Endodermal cell (in vitro differentiated cells): Measurements from ENCODE around the gene ACKR3. TPM values are rescaled to one million over a fixed set of nuclear protein-coding genes. Genes with fewer than 3 reads are reported as not detected.
A peak's percentile ranks its signal among the peaks of the same experiment; 100 is the strongest.

Experiments
- DNase-seq: peaks from one replicate; pipeline ENCODE4 v3.0.0-alpha.2; 2017
- H3K27ac ChIP-seq: 2 replicates; pipeline ENCODE4 v1.5.1; 2013; ENCODE audit warnings: mild to moderate bottlenecking, low read depth, low read length, moderate library complexity
- H3K27me3 ChIP-seq: 2 replicates; pipeline ENCODE4 v1.6.1; 2013; ENCODE audit warnings: mild to moderate bottlenecking, low read length, moderate library complexity; ENCODE audit not compliant: insufficient read depth, control insufficient read depth, poor library complexity, severe bottlenecking
- H3K36me3 ChIP-seq: 2 replicates; pipeline ENCODE4 v1.7.0; 2013; ENCODE audit warnings: mild to moderate bottlenecking, low read length, moderate library complexity; ENCODE audit not compliant: control insufficient read depth, insufficient read depth
- H3K4me1 ChIP-seq: one replicate; pipeline ENCODE4 v1.7.0; 2013; ENCODE audit warnings: low read length; ENCODE audit not compliant: control insufficient read depth, insufficient read depth
- H3K4me3 ChIP-seq: 2 replicates; pipeline ENCODE4 v1.5.1; 2013; ENCODE audit warnings: mild to moderate bottlenecking, low read length, moderate library complexity
- H3K9ac ChIP-seq: 2 replicates; pipeline ENCODE4 v1.6.1; 2013; ENCODE audit warnings: mild to moderate bottlenecking, low read length, moderate library complexity; ENCODE audit not compliant: poor library complexity, severe bottlenecking; ENCODE audit errors: extremely low read depth
- H3K9me3 ChIP-seq: 2 replicates; pipeline ENCODE4 v1.6.1; 2013; ENCODE audit warnings: mild to moderate bottlenecking, low read length, moderate library complexity; ENCODE audit not compliant: control insufficient read depth
- H3K27ac Mint-ChIP-seq: 2 replicates; pipeline ENCODE4 v1.8.0; 2020; ENCODE audit warnings: mixed read lengths
- H3K27me3 Mint-ChIP-seq: 2 replicates; pipeline ENCODE4 v1.8.0; 2021; ENCODE audit warnings: mild to moderate bottlenecking, mixed read lengths; ENCODE audit not compliant: insufficient read depth
- H3K36me3 Mint-ChIP-seq: 2 replicates; pipeline ENCODE4 v1.8.0; 2020; ENCODE audit warnings: low read depth, mixed read lengths
- H3K4me1 Mint-ChIP-seq: 2 replicates; pipeline ENCODE4 v1.8.0; 2020; ENCODE audit warnings: mixed read lengths
- H3K4me3 Mint-ChIP-seq: 2 replicates; pipeline ENCODE4 v1.8.0; 2020; ENCODE audit warnings: mild to moderate bottlenecking, moderate library complexity, mixed read lengths
- H3K9me3 Mint-ChIP-seq: 2 replicates; pipeline ENCODE4 v1.8.0; 2020; ENCODE audit warnings: mild to moderate bottlenecking, mixed read lengths
- CTCF ChIP-seq: fragments of 200-600 bp; sonication (generic); conservative IDR thresholded peaks from 2 replicates; pipeline ENCODE4 v1.5.0; 2021; ENCODE audit warnings: antibody characterized with exemption, mild to moderate bottlenecking
- WGBS, 2 experiments: methylation state at CpG; one replicate each; pipeline versions ENCODE4 v1.1.5 to v1.1.7; 2013; ENCODE audit warnings: missing lambda C conversion rate in 2 of 2, mixed read lengths in 1 of 2; ENCODE audit not compliant: insufficient coverage in 1 of 2, insufficient read length in 1 of 2; 5-methylcytosine and 5-hydroxymethylcytosine counted together
- total RNA-seq, 2 donors: library from RNA; stranded (reverse); fragmentation: NEBNext Ultra II Directional in 1 of 2; extraction: Animal tissue kit (Norgen Biotek cat#: 25700) in 1 of 2; gene quantifications; 2 replicates in 1 of 2; 3 replicates in 1 of 2; pipeline ENCODE4 v1.2.1, GENCODE V29; 2021

ACKR3 gene
- total RNA-seq, 2 donors from 2014 or later, result 76.9 to 110 TPM

- no peak overlapping the region for H3K27ac Mint-ChIP-seq
These were observed 11.2 kb downstream of the ACKR3 start for GRCh38 chr2:236580746-236581355.

GRCh38 chr2:236581546-236581945, 11.9 kb downstream of the ACKR3 start:
- Mint-ChIP-seq H3K27me3 (no peaks in the 10 kb centered on the region), H3K9me3 (peaks cover 5% of the 10 kb centered on the region), H3K36me3 (peaks cover 55% of the 10 kb centered on the region), H3K4me1 (peaks cover 38% of the 10 kb centered on the region), H3K4me3 (no peak overlapping the region), H3K27ac (no peak overlapping the region)
- DNase-seq, result no peak
- no peak for TF ChIP-seq CTCF
- WGBS, 2 experiments, result 91 to 97% methylated on average over 5 to 7 of the region's 7 CpGs
- H3K9me3 ChIP-seq, result peaks cover 6% of the 10 kb centered on the region
- no peak overlapping the region for H3K4me3 ChIP-seq
- peaks cover 23% of the 10 kb centered on the region for H3K4me1 ChIP-seq
- H3K27ac ChIP-seq, result no peak overlapping the region
- H3K9ac ChIP-seq, result no peak overlapping the region
- peaks cover 61% of the 10 kb centered on the region for H3K36me3 ChIP-seq
- no peaks in the 10 kb centered on the region for H3K27me3 ChIP-seq

More at GRCh38 chr2:236580746-236581355, 11.2 kb downstream of the ACKR3 start:
- 97 to 98% methylated on average over 27 to 29 of the region's 29 CpGs for WGBS, 2 experiments
- no peak for DNase-seq
- peaks cover 29% of the 10 kb centered on the region for H3K4me1 ChIP-seq
- no peaks in the 10 kb centered on the region for H3K27me3 Mint-ChIP-seq
- H3K36me3 ChIP-seq, result peaks cover 67% of the 10 kb centered on the region
- H3K27me3 ChIP-seq, result no peaks in the 10 kb centered on the region
- no peak for TF ChIP-seq CTCF
- no peak overlapping the region for H3K27ac ChIP-seq
- H3K4me3 Mint-ChIP-seq, result no peak overlapping the region
- H3K9me3 ChIP-seq, result no peaks in the 10 kb centered on the region
- no peak overlapping the region for H3K4me3 ChIP-seq
- H3K4me1 Mint-ChIP-seq, result peaks cover 45% of the 10 kb centered on the region
- H3K36me3 Mint-ChIP-seq, result peaks cover 60% of the 10 kb centered on the region
- H3K9me3 Mint-ChIP-seq, result no peaks in the 10 kb centered on the region
- H3K9ac ChIP-seq, result no peak overlapping the region

- Histone ChIP-seq H3K27me3 (no peaks in the 10 kb centered on the region), H3K9me3 (peaks cover 6% of the 10 kb centered on the region), H3K9ac (no peak overlapping the region), H3K27ac (no peak overlapping the region), H3K4me1 (peaks cover 10% of the 10 kb centered on the region), H3K36me3 (peaks cover 47% of the 10 kb centered on the region), H3K4me3 (no peak overlapping the region)
- Mint-ChIP-seq H3K9me3 (peaks cover 6% of the 10 kb centered on the region), H3K36me3 (peaks cover 40% of the 10 kb centered on the region), H3K27ac (peak overlapping the region; percentile 27), H3K4me3 (no peak overlapping the region), H3K4me1 (peaks cover 24% of the 10 kb centered on the region), H3K27me3 (no peaks in the 10 kb centered on the region)
- no peak for DNase-seq
- WGBS, 2 experiments, result 94 to 100% methylated on average over 2 to 5 of the region's 5 CpGs
- TF ChIP-seq CTCF, result no peak
These were observed 13.3 kb downstream of the ACKR3 start for GRCh38 chr2:236582968-236583367.
